Loucy (cell line): ENCODE data around the gene CACHD1.

Experiments
- H2AFZ ChIP-seq: fragments of 200-600 bp; sonication (generic); 2 replicates; pipeline ENCODE4 v1.6.0; 2016; ENCODE audit warnings: antibody characterized with exemption, mild to moderate bottlenecking, low read length, moderate library complexity
- H3F3A ChIP-seq: fragments of 200-600 bp; 2 replicates; pipeline ENCODE4 v1.6.0; 2016; ENCODE audit warnings: antibody characterized with exemption, low read depth, mild to moderate bottlenecking
- H3K27me3 ChIP-seq: fragments of 200-600 bp; sonication (generic); 2 replicates; pipeline ENCODE4 v1.6.1; 2014; ENCODE audit warnings: low read length, mild to moderate bottlenecking; ENCODE audit not compliant: insufficient read depth, poor library complexity, severe bottlenecking
- H3K36me3 ChIP-seq: fragments of 200-600 bp; sonication (generic); 2 replicates; pipeline ENCODE4 v1.6.1; 2016; ENCODE audit warnings: low read length; ENCODE audit not compliant: insufficient read depth
- H3K4me1 ChIP-seq: fragments of 200-600 bp; sonication (generic); 2 replicates; pipeline ENCODE4 v1.5.1; 2014; ENCODE audit warnings: low read length, mild to moderate bottlenecking; ENCODE audit not compliant: insufficient read depth, poor library complexity, severe bottlenecking
- H3K4me2 ChIP-seq: fragments of 200-600 bp; sonication (generic); 2 replicates; pipeline ENCODE4 v1.6.0; 2014; ENCODE audit warnings: antibody characterized with exemption, low read length, low read depth, mild to moderate bottlenecking; ENCODE audit not compliant: poor library complexity, severe bottlenecking
- H3K4me3 ChIP-seq: fragments of 200-600 bp; sonication (generic); 2 replicates; pipeline ENCODE4 v1.5.1; 2014; ENCODE audit warnings: low read length, mild to moderate bottlenecking, mixed read lengths; ENCODE audit not compliant: poor library complexity, severe bottlenecking
- H3K79me2 ChIP-seq: fragments of 200-600 bp; sonication (generic); 2 replicates; pipeline ENCODE4 v1.6.1; 2014; ENCODE audit warnings: low read length; ENCODE audit not compliant: insufficient read depth
- H3K9ac ChIP-seq: fragments of 200-600 bp; sonication (generic); 2 replicates; pipeline ENCODE4 v1.6.0; 2014; ENCODE audit warnings: mild to moderate bottlenecking, low read depth, low read length, moderate library complexity; ENCODE audit not compliant: poor library complexity, severe bottlenecking
- H3K9me2 ChIP-seq: fragments of 200-600 bp; sonication (generic); replicated peaks from 2 replicates; pipeline ENCODE4 v1.6.1; 2016; ENCODE audit warnings: low read depth, low read length, mixed read lengths
- H3K9me3 ChIP-seq: fragments of 200-600 bp; sonication (generic); 2 replicates; pipeline ENCODE4 v1.6.1; 2014; ENCODE audit warnings: mild to moderate bottlenecking, antibody characterized with exemption, low read length, low read depth; ENCODE audit not compliant: insufficient read depth
- H4K20me1 ChIP-seq: fragments of 200-600 bp; sonication (generic); 2 replicates; pipeline ENCODE4 v1.6.0; 2014; ENCODE audit warnings: antibody characterized with exemption, low read length, mild to moderate bottlenecking; ENCODE audit not compliant: insufficient read depth, poor library complexity, severe bottlenecking
- EZH2phosphoT487 ChIP-seq: fragments of 200-600 bp; IDR thresholded peaks from 2 replicates; pipeline ENCODE4 v1.6.1; 2018; ENCODE audit warnings: antibody characterized with exemption, mild to moderate bottlenecking, moderate library complexity, borderline replicate concordance
- TF ChIP-seq, protein P1 (sequence below): fragments of 200-600 bp; sonication (generic); conservative IDR thresholded peaks from 2 replicates; pipeline ENCODE4 v1.5.1; 2014; ENCODE audit warnings: mild to moderate bottlenecking, antibody characterized with exemption, low read length

The CACHD1 gene

DNA sequence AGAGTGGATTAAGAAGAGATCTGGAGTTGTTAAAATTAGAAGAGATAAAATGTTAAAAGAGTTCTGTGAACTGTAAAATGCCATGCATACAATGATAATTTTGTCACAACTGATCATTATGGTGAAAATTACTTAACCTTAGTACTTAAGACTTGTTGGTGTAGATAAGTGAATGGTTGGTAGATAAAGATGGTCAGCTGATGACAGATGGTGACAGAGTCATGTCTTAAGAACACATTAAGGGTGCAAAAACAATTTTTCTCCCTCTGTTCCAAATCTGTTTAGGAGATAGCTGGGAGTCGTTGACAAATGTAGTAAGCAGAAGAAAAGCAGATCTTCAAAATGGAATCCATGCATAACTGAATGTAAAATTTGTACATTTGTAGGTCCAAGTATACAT, 18.5 kb upstream of the CACHD1 start:
- H3K36me3 ChIP-seq: no peaks in the 10 kb centered on the region
- no peak overlapping the region for H3K4me3 ChIP-seq
- no peak for TF ChIP-seq EZH2phosphoT487
- TF ChIP-seq, protein P1, sequence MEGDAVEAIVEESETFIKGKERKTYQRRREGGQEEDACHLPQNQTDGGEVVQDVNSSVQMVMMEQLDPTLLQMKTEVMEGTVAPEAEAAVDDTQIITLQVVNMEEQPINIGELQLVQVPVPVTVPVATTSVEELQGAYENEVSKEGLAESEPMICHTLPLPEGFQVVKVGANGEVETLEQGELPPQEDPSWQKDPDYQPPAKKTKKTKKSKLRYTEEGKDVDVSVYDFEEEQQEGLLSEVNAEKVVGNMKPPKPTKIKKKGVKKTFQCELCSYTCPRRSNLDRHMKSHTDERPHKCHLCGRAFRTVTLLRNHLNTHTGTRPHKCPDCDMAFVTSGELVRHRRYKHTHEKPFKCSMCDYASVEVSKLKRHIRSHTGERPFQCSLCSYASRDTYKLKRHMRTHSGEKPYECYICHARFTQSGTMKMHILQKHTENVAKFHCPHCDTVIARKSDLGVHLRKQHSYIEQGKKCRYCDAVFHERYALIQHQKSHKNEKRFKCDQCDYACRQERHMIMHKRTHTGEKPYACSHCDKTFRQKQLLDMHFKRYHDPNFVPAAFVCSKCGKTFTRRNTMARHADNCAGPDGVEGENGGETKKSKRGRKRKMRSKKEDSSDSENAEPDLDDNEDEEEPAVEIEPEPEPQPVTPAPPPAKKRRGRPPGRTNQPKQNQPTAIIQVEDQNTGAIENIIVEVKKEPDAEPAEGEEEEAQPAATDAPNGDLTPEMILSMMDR: no peak
- no peaks in the 10 kb centered on the region for H3K9me2 ChIP-seq
- no peak overlapping the region for H3K9ac ChIP-seq
- no peaks in the 10 kb centered on the region for H3K27me3 ChIP-seq
- H2AFZ ChIP-seq: no peak overlapping the region
- H3K9me3 ChIP-seq: no peaks in the 10 kb centered on the region
- no peaks in the 10 kb centered on the region for H3K79me2 ChIP-seq
- H3K4me1 ChIP-seq: no peaks in the 10 kb centered on the region
- no peaks in the 10 kb centered on the region for H3F3A ChIP-seq
- no peaks in the 10 kb centered on the region for H4K20me1 ChIP-seq
- H3K4me2 ChIP-seq: no peak overlapping the region

DNA sequence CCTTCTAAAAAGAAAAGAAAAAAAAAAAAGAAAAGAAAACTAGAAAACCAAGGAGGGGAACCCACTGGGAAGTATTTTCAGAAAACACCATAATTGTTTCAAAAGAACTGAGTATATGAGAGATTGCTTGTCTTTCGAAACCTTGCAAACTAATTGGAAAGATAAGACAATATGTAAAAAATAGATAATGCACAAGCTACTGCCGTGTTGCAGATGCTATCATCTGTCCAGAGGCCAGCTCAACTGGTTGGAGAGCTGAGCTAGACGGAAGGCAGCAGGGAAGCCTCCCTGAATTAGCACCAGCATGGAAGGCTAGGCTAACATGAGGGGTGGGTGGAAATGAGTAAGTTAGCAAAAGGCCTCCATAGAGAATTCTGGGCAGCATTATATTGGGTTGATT, 16.2 kb upstream of the CACHD1 start:
- Histone ChIP-seq H3K36me3 (no peaks in the 10 kb centered on the region), H3K4me2 (no peak overlapping the region), H3F3A (no peaks in the 10 kb centered on the region), H3K27me3 (no peaks in the 10 kb centered on the region), H3K9me3 (no peaks in the 10 kb centered on the region), H3K4me3 (no peak overlapping the region), H3K79me2 (no peaks in the 10 kb centered on the region), H2AFZ (no peak overlapping the region), H4K20me1 (no peaks in the 10 kb centered on the region), H3K4me1 (no peaks in the 10 kb centered on the region), H3K9me2 (no peaks in the 10 kb centered on the region), H3K9ac (no peak overlapping the region)
- TF ChIP-seq EZH2phosphoT487: no peak
- TF ChIP-seq, protein P1: no peak

DNA sequence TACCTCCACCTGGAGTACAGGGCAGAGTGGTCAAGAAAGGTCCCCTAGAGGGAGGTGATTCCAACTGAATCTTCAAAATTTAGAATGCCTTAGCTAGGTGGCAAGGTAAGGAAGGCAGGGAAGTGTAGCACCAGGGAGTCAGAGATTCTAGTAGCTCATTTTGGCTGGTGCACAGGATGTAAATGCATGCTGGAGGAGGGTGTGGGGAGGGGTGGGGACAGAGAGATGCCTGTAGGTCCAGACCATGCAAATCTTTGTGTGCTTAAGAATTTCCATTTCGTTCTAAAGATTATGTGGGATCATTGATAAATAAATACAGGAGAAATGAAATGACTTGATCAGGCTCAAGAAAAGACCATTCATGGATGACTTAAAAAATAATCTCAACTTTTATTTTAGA, 11.0 kb upstream of the CACHD1 start:
- no peaks in the 10 kb centered on the region for H3K36me3 ChIP-seq
- TF ChIP-seq, protein P1: no peak
- no peak for TF ChIP-seq EZH2phosphoT487

More for the DNA sequence above, 11.0 kb upstream of the CACHD1 start:
- no peaks in the 10 kb centered on the region for H3K4me1 ChIP-seq
- no peaks in the 10 kb centered on the region for H3F3A ChIP-seq
- no peak overlapping the region for H3K4me3 ChIP-seq
- no peaks in the 10 kb centered on the region for H4K20me1 ChIP-seq
- H2AFZ ChIP-seq: peak overlapping the region; percentile 1; the same call in 1 of the 2 replicates
- no peak overlapping the region for H3K9ac ChIP-seq
- H3K27me3 ChIP-seq: no peaks in the 10 kb centered on the region
- H3K9me2 ChIP-seq: no peaks in the 10 kb centered on the region
- no peak overlapping the region for H3K4me2 ChIP-seq
- no peaks in the 10 kb centered on the region for H3K79me2 ChIP-seq
- no peaks in the 10 kb centered on the region for H3K9me3 ChIP-seq
